Measurements from ENCODE around the gene APEH. TPM values are rescaled to one million over a fixed set of nuclear protein-coding genes. Genes with fewer than 3 reads are reported as not detected.

APEH gene
- total RNA-seq, 1 experiment from 2014 or later, result 246 TPM

- Histone ChIP-seq H3K9me3 (ENCODE audit: control insufficient read depth in 1 of 2, insufficient read depth in 1 of 2, low read depth in 1 of 2, low read length in 2 of 2) (no peaks in the 10 kb centered on the region), H3K27me3 (ENCODE audit: insufficient read depth, low read length) (no peaks in the 10 kb centered on the region), H3K9ac (ENCODE audit: low read length) (no peak overlapping the region), H3K79me2 (ENCODE audit: insufficient read depth, low read length) (no peaks in the 10 kb centered on the region), H3K27ac (ENCODE audit: low read depth, low read length) (no peak overlapping the region), H3K4me1 (ENCODE audit: control insufficient read depth in 1 of 2, insufficient read depth in 2 of 2, low read length in 2 of 2) (peaks cover 6 to 34% of the 10 kb centered on the region in 2 experiments; a peak in 3 of 4 replicates), H2AFZ (ENCODE audit: low read depth, low read length, poor library complexity, severe bottlenecking) (no peak overlapping the region), H3K4me2 (ENCODE audit: low read length) (no peak overlapping the region), H3K9me2 (ENCODE audit: insufficient read depth) (no peaks in the 10 kb centered on the region), H3K4me3 (replicated peaks in 1 of 2; ENCODE audit: low read depth in 1 of 2, low read length in 2 of 2) (no peak overlapping the region), H3K36me3 (ENCODE audit: control insufficient read depth in 1 of 2, insufficient read depth in 2 of 2, low read length in 2 of 2) (no peaks in the 10 kb centered on the region), H4K20me1 (ENCODE audit: insufficient read depth) (no peaks in the 10 kb centered on the region)
- DNase-seq (ENCODE audit: low read depth, low spot score) (no peak), ATAC-seq (no peak)
- ChIA-PET RAD21 (ENCODE audit: low non-redundant PET in 1 of 2, low total read pairs in 2 of 2, uncharacterized antibody in 2 of 2, unreplicated experiment in 2 of 2) (no interaction called here), POLR2A (no interaction called here), CTCF (interaction anchor here (0.9 kb wide), 1 partner anchor 128 kb away, joined by 3 read pairs; no protein-coding TSS in a partner anchor)
- intact Hi-C loops (cut with micrococcal nuclease), result no loop called here
- BruUV-seq (replicated peaks), result no TSS peak
- TF ChIP-seq MAX (IDR thresholded peaks at IDR 0.05) (no peak), YY1 (IDR thresholded peaks at IDR 0.05; ENCODE audit: extremely low read depth, insufficient replicate concordance, low read depth, low read length) (no peak), FOSL1 (IDR thresholded peaks at IDR 0.05; ENCODE audit: low read depth) (no peak), POLR2A (IDR thresholded peaks at IDR 0.05; ENCODE audit: borderline replicate concordance, extremely low read depth, insufficient read depth, insufficient read length) (no peak), ZFX (IDR thresholded peaks at IDR 0.05) (no peak), SIN3A (IDR thresholded peaks at IDR 0.05; ENCODE audit: low read depth) (no peak), CEBPB (IDR thresholded peaks at IDR 0.05; ENCODE audit: low read depth) (no peak), CBX3 (IDR thresholded peaks at IDR 0.05; ENCODE audit: low read depth) (no peak), RAD21 (IDR thresholded peaks at IDR 0.05; ENCODE audit: low read depth) (no peak), TCF7L2 (IDR thresholded peaks at IDR 0.05; ENCODE audit: borderline replicate concordance, extremely low read depth, insufficient read depth, insufficient read length) (no peak), EGR1 (IDR thresholded peaks at IDR 0.05; ENCODE audit: low read depth) (no peak), SRF (IDR thresholded peaks at IDR 0.05; ENCODE audit: low read depth) (no peak), ELF1 (IDR thresholded peaks at IDR 0.05; ENCODE audit: borderline replicate concordance, low read depth) (no peak), ZNF274 (IDR thresholded peaks at IDR 0.05; ENCODE audit: low read depth, low read length) (no peak), ATF3 (IDR thresholded peaks at IDR 0.05) (no peak)
- TF ChIP-seq, protein P1, sequence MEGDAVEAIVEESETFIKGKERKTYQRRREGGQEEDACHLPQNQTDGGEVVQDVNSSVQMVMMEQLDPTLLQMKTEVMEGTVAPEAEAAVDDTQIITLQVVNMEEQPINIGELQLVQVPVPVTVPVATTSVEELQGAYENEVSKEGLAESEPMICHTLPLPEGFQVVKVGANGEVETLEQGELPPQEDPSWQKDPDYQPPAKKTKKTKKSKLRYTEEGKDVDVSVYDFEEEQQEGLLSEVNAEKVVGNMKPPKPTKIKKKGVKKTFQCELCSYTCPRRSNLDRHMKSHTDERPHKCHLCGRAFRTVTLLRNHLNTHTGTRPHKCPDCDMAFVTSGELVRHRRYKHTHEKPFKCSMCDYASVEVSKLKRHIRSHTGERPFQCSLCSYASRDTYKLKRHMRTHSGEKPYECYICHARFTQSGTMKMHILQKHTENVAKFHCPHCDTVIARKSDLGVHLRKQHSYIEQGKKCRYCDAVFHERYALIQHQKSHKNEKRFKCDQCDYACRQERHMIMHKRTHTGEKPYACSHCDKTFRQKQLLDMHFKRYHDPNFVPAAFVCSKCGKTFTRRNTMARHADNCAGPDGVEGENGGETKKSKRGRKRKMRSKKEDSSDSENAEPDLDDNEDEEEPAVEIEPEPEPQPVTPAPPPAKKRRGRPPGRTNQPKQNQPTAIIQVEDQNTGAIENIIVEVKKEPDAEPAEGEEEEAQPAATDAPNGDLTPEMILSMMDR (IDR thresholded peaks at IDR 0.05 in 2 of 3, conservative IDR thresholded peaks at IDR 0.05 in 1 of 3; ENCODE audit: borderline replicate concordance in 1 of 3, insufficient read depth in 1 of 3, low read depth in 2 of 3, low read length in 2 of 3), result no peak
- TF ChIP-seq, protein P2, sequence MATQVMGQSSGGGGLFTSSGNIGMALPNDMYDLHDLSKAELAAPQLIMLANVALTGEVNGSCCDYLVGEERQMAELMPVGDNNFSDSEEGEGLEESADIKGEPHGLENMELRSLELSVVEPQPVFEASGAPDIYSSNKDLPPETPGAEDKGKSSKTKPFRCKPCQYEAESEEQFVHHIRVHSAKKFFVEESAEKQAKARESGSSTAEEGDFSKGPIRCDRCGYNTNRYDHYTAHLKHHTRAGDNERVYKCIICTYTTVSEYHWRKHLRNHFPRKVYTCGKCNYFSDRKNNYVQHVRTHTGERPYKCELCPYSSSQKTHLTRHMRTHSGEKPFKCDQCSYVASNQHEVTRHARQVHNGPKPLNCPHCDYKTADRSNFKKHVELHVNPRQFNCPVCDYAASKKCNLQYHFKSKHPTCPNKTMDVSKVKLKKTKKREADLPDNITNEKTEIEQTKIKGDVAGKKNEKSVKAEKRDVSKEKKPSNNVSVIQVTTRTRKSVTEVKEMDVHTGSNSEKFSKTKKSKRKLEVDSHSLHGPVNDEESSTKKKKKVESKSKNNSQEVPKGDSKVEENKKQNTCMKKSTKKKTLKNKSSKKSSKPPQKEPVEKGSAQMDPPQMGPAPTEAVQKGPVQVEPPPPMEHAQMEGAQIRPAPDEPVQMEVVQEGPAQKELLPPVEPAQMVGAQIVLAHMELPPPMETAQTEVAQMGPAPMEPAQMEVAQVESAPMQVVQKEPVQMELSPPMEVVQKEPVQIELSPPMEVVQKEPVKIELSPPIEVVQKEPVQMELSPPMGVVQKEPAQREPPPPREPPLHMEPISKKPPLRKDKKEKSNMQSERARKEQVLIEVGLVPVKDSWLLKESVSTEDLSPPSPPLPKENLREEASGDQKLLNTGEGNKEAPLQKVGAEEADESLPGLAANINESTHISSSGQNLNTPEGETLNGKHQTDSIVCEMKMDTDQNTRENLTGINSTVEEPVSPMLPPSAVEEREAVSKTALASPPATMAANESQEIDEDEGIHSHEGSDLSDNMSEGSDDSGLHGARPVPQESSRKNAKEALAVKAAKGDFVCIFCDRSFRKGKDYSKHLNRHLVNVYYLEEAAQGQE (IDR thresholded peaks at IDR 0.05; ENCODE audit: low read depth), result no peak
- TF ChIP-seq, protein P3, sequence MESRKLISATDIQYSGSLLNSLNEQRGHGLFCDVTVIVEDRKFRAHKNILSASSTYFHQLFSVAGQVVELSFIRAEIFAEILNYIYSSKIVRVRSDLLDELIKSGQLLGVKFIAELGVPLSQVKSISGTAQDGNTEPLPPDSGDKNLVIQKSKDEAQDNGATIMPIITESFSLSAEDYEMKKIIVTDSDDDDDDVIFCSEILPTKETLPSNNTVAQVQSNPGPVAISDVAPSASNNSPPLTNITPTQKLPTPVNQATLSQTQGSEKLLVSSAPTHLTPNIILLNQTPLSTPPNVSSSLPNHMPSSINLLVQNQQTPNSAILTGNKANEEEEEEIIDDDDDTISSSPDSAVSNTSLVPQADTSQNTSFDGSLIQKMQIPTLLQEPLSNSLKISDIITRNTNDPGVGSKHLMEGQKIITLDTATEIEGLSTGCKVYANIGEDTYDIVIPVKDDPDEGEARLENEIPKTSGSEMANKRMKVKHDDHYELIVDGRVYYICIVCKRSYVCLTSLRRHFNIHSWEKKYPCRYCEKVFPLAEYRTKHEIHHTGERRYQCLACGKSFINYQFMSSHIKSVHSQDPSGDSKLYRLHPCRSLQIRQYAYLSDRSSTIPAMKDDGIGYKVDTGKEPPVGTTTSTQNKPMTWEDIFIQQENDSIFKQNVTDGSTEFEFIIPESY (IDR thresholded peaks at IDR 0.05; ENCODE audit: extremely low read depth, insufficient replicate concordance, low read length), result no peak
Observed at GRCh38 chr3:49667701-49668413, 6.3 kb upstream of the APEH start.

Data from HCT116 (cell line).